HTERT RPE-1 (cell line): ENCODE results near the gene BTG2.

Source experiments
- in situ Hi-C: fragments of 300-500 bp; cut with MboI; formaldehyde crosslinking; loops from 4 replicates; pipeline ENCODE4 v1.14.3; 2020; ENCODE audit warnings: low sequenced_read_pairs

Gene BTG2

GRCh38 chr1:203338335-203339036 is 33.2 kb downstream of the BTG2 start:
- in situ Hi-C loops, result no loop called here

- in situ Hi-C loops, result no loop called here
Observed at GRCh38 chr1:203340112-203340790, 34.9 kb downstream of the BTG2 start.

GRCh38 chr1:203342192-203342940 is 37.0 kb downstream of the BTG2 start:
- in situ Hi-C loops, result no loop called here

- in situ Hi-C loops, result no loop called here
Observed at GRCh38 chr1:203343956-203344754, 38.8 kb downstream of the BTG2 start.

- in situ Hi-C loops, result no loop called here
Observed at GRCh38 chr1:203346060-203346768, 40.9 kb downstream of the BTG2 start.

GRCh38 chr1:203346769-203347102 is 41.4 kb downstream of the BTG2 start:
- in situ Hi-C loops, result no loop called here

GRCh38 chr1:203349166-203349565 is 43.8 kb downstream of the BTG2 start:
- in situ Hi-C loops, result no loop called here

GRCh38 chr1:203349773-203350524 is 44.6 kb downstream of the BTG2 start:
- in situ Hi-C loops, result no loop called here

- in situ Hi-C loops, result no loop called here
Observed at GRCh38 chr1:203351037-203351625, 45.8 kb downstream of the BTG2 start, which contains the start of gene FMOD. Gene FMOD, minus strand, starts transcription at chr1:203351122. Its CDS starts 2,852 bp downstream, at chr1:203348270.

- in situ Hi-C loops, result no loop called here
Observed at GRCh38 chr1:203353486-203353885, 48.2 kb downstream of the BTG2 start.

- in situ Hi-C loops, result no loop called here
Observed at GRCh38 chr1:203354246-203354645, 48.9 kb downstream of the BTG2 start.

- in situ Hi-C loops, result no loop called here
Observed at GRCh38 chr1:203359010-203359571, 53.8 kb downstream of the BTG2 start.
